GM18526 (cell line): ENCODE results near the gene DDIT3.

Experiments used
- POLR2A ChIP-seq: IDR thresholded peaks from 3 replicates; pipeline ENCODE4 v1.6.1; 2011; ENCODE audit not compliant: insufficient read length; ENCODE audit errors: extremely low read depth

Gene DDIT3

DNA sequence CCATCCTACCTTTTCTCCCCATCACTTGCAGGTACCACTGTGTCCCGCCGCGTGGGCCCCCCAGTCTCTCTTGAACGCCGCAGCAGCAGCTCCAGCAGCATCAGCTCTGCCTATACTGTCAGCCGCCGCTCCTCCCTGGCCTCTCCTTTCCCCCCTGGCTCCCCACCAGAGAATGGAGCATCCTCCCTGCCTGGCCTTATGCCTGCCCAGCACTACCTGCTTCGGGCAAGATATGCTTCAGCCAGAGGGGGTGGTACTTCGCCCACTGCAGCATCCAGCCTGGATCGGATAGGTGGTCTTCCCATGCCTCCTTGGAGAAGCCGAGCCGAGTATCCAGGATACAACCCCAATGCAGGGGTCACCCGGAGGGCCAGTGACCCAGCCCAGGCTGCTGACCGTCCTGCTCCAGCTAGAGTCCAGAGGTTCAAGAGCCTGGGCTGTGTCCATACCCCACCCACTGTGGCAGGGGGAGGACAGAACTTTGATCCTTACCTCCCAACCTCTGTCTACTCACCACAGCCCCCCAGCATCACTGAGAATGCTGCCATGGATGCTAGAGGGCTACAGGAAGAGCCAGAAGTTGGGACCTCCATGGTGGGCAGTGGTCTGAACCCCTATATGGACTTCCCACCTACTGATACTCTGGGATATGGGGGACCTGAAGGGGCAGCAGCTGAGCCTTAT lies 49.9 kb downstream of the DDIT3 start:
- no peak for TF ChIP-seq POLR2A

DNA sequence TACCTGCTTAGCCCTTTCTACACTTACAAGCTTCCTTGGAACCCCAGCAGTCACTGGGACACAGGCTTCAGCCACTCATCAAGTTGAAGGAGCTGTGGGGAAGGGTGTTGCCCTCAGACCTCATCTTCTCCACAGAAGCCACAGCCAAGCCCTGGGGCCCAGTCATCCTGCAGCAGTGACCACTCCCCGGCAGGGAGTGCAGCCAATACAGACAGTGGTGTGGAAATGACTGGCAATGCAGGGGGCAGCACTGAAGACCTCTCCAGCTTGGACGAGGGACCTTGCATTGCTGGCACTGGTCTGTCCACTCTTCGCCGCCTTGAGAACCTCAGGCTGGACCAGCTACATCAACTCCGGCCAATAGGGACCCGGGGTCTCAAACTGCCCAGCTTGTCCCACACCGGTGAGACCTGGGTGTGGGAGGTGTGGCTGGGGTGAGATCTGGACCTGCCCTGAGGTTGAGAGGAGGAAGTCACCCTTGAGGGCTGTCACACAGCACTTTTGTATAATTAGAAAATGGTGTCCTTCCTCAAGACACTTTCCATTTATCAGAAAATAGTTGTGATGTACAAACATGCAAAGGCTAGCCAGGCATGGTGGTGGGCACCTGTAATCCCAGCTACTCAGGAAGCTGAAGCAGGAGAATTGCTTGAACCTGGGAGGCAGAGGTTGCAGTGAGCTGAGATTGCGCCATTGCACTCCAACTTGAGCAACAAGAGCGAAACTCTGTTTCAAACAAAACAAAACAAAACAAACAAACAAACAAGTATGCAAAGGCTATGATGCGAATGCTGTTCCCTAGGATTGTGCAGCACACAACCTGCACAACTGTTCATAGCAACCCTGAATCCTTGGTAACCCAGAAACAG lies 50.8 kb downstream of the DDIT3 start:
- no peak for TF ChIP-seq POLR2A

DNA sequence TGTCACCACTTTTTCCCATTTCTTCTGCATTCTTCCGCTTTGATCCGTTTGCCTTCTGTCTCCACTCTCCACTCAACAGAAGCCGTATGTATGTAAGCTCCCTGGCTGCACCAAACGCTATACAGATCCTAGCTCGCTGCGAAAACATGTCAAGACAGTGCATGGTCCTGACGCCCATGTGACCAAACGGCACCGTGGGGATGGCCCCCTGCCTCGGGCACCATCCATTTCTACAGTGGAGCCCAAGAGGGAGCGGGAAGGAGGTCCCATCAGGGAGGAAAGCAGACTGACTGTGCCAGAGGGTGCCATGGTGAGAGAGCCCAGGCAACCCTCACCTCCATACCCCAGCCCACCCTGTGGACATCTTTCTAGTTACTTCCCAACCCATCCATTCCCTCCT lies 52.4 kb downstream of the DDIT3 start:
- TF ChIP-seq POLR2A, result no peak

DNA sequence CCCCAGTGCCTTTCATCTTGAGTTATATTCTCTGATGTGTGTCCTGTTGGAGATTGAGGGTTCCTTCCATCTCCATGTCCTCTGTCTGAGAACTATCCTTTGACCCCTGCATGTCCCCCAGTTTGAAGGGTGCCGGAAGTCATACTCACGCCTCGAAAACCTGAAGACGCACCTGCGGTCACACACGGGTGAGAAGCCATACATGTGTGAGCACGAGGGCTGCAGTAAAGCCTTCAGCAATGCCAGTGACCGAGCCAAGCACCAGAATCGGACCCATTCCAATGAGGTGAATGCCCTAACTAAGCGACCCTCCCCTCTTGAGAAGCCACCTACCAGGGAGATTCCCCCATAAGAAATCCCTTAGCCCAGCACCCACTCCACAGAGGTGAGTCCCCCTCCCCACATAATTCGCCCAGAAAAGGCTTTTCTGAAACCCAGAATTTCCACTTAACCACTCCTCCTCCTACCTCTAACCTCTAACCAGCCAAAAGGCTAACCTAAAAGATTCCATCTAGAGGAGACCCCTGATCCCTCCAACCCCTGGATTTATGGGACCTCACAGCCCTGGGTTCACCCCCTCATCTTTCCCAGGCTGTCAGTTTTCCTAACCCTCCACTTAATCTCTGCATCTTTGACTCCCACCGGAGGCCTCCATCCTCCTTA lies 53.0 kb downstream of the DDIT3 start:
- no peak for TF ChIP-seq POLR2A
